Measurements from ENCODE around the gene KMO. TPM values are rescaled to one million over a fixed set of nuclear protein-coding genes. Genes with fewer than 3 reads are reported as not detected.
A peak's percentile ranks its signal among the peaks of the same experiment; 100 is the strongest.

The KMO gene
- total RNA-seq, 1 experiment from 2014 or later, result not detected

DNA sequence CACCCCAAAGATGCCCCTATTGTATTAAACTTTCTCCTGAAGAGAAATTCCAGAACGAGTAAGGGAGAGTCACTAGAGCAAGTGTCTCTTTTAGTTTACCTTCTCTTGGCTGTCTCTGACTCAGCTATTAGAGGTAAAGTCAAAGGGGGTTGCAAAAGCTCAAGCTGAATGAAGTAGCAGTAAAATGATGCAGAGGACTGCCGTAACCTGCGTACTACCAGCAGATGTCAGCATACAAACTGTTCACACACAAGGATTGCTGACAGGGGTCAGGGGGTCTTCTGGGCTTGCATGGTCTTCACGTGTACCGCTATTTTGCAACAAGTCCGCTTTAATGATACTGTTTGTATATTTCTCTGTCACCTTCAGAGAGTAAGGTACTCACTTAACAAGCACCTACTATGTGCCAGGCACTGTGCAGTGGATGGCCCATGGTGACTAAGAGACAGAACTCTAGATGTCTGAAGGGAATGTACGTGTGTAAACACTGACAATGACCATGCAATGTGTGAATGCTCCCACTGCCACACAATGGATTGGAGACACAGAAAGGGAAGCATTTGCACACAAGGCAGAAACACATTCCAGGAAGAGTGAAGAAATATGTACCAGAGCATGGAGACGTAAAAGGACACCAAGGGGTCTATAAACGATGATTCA, 73.1 kb downstream of the KMO start:
- no peak overlapping the region for H3K4me2 ChIP-seq (ENCODE audit: insufficient read depth, insufficient read length, low read length)
- H4K5ac ChIP-seq (ENCODE audit: insufficient read length, low read depth, low read length), result no peak overlapping the region
- no peak overlapping the region for H3K9ac ChIP-seq (ENCODE audit: extremely low read depth, insufficient read length, low read length)
- Mint-ChIP-seq H3K9me3 (no peaks in the 10 kb centered on the region; a peak in 1 of 5 replicates), H3K27me3 (ENCODE audit: low read depth) (no peaks in the 10 kb centered on the region), H3K27ac (no peak overlapping the region), H3K4me1 (no peaks in the 10 kb centered on the region), H3K36me3 (ENCODE audit: insufficient read depth in 1 of 3, low read depth in 3 of 3) (peaks cover 0 to 3% (median 0%) of the 10 kb centered on the region in 3 experiments; a peak in 3 of 7 replicates), H3K4me3 (no peak overlapping the region)
- H3K9me3 ChIP-seq (ENCODE audit: control insufficient read depth, low read depth, low read length), result no peaks in the 10 kb centered on the region
- no peak overlapping the region for H3K18ac ChIP-seq (ENCODE audit: insufficient read length, low read depth, low read length)
- no peaks in the 10 kb centered on the region for H3K4me1 ChIP-seq (ENCODE audit: insufficient read depth, low read length)
- no peak overlapping the region for H3K27ac ChIP-seq (ENCODE audit: insufficient read length, low read depth, low read length)
- no peaks in the 10 kb centered on the region for H3K79me2 ChIP-seq (ENCODE audit: insufficient read depth, low read length)
- H3K27me3 ChIP-seq (ENCODE audit: insufficient read depth, low read length), result no peaks in the 10 kb centered on the region
- H4K8ac ChIP-seq (replicated peaks; ENCODE audit: insufficient read length, low read depth, low read length), result no peak overlapping the region
- no peak overlapping the region for H2BK5ac ChIP-seq (ENCODE audit: insufficient read length, low read length)
- no peak overlapping the region for H3K4ac ChIP-seq (ENCODE audit: low read depth, low read length)
- no peak overlapping the region for H2AFZ ChIP-seq (ENCODE audit: low read length)
- no peak overlapping the region for H2BK20ac ChIP-seq (ENCODE audit: low read depth, low read length, poor library complexity, severe bottlenecking)
- H4K20me1 ChIP-seq (ENCODE audit: control insufficient read depth, insufficient read depth, insufficient read length), result no peaks in the 10 kb centered on the region
- no peak overlapping the region for H2AK5ac ChIP-seq (ENCODE audit: insufficient read length, low read length)
- H3K14ac ChIP-seq (ENCODE audit: insufficient read depth, low read length), result no peak overlapping the region
- no peak overlapping the region for H3K23ac ChIP-seq (ENCODE audit: insufficient read length, low read depth, low read length)
- WGBS (ENCODE audit: extremely low coverage, insufficient read length, low lambda C conversion rate), result no CpG with 5 or more reads among the region's 9 CpGs
- no peaks in the 10 kb centered on the region for H3K23me2 ChIP-seq (ENCODE audit: insufficient read length, low read depth, low read length, poor library complexity, severe bottlenecking)
- H3K56ac ChIP-seq (ENCODE audit: insufficient read length, low read depth, low read length), result no peak overlapping the region
- H2BK12ac ChIP-seq (ENCODE audit: insufficient read length, low read depth, low read length), result no peak overlapping the region
- H2BK15ac ChIP-seq (ENCODE audit: low read depth, low read length), result no peak overlapping the region
- peak; percentile 52 for DNase-seq
- no peak overlapping the region for H3T11ph ChIP-seq (ENCODE audit: low read length)
- H2BK120ac ChIP-seq (ENCODE audit: low read depth, low read length, poor library complexity, severe bottlenecking), result no peak overlapping the region
- no peak overlapping the region for H4K91ac ChIP-seq (ENCODE audit: insufficient read length, low read depth, low read length)
- TF ChIP-seq, protein P1, sequence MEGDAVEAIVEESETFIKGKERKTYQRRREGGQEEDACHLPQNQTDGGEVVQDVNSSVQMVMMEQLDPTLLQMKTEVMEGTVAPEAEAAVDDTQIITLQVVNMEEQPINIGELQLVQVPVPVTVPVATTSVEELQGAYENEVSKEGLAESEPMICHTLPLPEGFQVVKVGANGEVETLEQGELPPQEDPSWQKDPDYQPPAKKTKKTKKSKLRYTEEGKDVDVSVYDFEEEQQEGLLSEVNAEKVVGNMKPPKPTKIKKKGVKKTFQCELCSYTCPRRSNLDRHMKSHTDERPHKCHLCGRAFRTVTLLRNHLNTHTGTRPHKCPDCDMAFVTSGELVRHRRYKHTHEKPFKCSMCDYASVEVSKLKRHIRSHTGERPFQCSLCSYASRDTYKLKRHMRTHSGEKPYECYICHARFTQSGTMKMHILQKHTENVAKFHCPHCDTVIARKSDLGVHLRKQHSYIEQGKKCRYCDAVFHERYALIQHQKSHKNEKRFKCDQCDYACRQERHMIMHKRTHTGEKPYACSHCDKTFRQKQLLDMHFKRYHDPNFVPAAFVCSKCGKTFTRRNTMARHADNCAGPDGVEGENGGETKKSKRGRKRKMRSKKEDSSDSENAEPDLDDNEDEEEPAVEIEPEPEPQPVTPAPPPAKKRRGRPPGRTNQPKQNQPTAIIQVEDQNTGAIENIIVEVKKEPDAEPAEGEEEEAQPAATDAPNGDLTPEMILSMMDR (conservative IDR thresholded peaks at IDR 0.05), result peak; percentile 66
- no peaks in the 10 kb centered on the region for H3K79me1 ChIP-seq (ENCODE audit: insufficient read depth, low read depth, low read length, poor library complexity, severe bottlenecking)
